Activated T-helper 2 cell treated with anti-CD3 and anti-CD28 coated beads, Interferon-gamma antibody, Interleukin-2, Interleukin-4, amounts not matched to agents 10 μg/mL and 5 μg/mL and 100 μg/mL, durations not matched to agents 14 hours and 24 hours and 36 hours (primary cell): ENCODE measurements around the gene GSG1L2. TPM values are rescaled to one million over a fixed set of nuclear protein-coding genes. Genes with fewer than 3 reads are reported as not detected.
"Not testable (repeated sequence)": the region's sequence is repeated elsewhere in the genome, so short reads cannot be mapped to it uniquely, and the experiment has no call there.

Source experiments
- DNase-seq: peaks from one replicate; pipeline ENCODE4 v3.0.0; 2021; ENCODE audit warnings: low spot score
- H3K27ac Mint-ChIP-seq: one replicate; pipeline ENCODE4 v1.8.0; 2021; ENCODE audit warnings: mixed read lengths
- H3K27me3 Mint-ChIP-seq: one replicate; pipeline ENCODE4 v1.8.0; 2021; ENCODE audit warnings: low read depth, mixed read lengths
- H3K36me3 Mint-ChIP-seq: one replicate; pipeline ENCODE4 v1.8.0; 2021; ENCODE audit warnings: low read depth, mixed read lengths
- H3K4me1 Mint-ChIP-seq: one replicate; pipeline ENCODE4 v1.8.0; 2021; ENCODE audit warnings: low read depth, mixed read lengths
- H3K4me3 Mint-ChIP-seq: one replicate; pipeline ENCODE4 v1.8.0; 2021; ENCODE audit warnings: low read depth, mild to moderate bottlenecking, moderate library complexity, mixed read lengths
- H3K9me3 Mint-ChIP-seq: one replicate; pipeline ENCODE4 v1.8.0; 2021; ENCODE audit warnings: mixed read lengths
- intact Hi-C: fragments of 100-400 bp; cut with micrococcal nuclease; formaldehyde crosslinking; loops from one replicate; pipeline ENCODE4 v1.15.1; 2023
- total RNA-seq: library from RNA; stranded (reverse); gene quantifications from 2 replicates; pipeline ENCODE4 v1.2.3, GENCODE V29; 2022

GSG1L2 gene
- total RNA-seq, 1 donor from 2014 or later: not detected

DNA sequence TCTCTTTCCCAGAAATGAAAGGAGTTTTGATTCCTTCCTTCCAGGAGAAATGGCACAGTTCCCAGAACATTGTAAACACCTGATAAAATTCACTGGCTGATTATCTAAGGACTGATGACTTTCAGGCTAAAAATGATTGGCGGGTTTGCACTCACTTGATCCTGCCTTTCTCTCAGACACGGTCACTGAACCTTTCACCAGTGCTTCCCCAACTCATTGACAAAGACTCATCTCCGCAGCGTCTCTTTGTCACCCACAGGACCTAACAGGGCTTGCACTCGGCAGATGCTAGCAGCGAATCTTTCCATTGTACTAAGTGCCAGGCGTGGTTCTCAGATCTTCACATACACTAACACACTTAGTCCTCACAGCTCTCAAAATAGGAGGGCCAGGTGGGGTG is 23.2 kb downstream of the GSG1L2 start:
- intact Hi-C loops: no loop called here
- Mint-ChIP-seq H3K4me1 (no peaks in the 10 kb centered on the region), H3K27ac (no peak overlapping the region), H3K36me3 (no peaks in the 10 kb centered on the region), H3K27me3 (no peaks in the 10 kb centered on the region), H3K4me3 (no peak overlapping the region), H3K9me3 (no peaks in the 10 kb centered on the region)
- DNase-seq: no peak

DNA sequence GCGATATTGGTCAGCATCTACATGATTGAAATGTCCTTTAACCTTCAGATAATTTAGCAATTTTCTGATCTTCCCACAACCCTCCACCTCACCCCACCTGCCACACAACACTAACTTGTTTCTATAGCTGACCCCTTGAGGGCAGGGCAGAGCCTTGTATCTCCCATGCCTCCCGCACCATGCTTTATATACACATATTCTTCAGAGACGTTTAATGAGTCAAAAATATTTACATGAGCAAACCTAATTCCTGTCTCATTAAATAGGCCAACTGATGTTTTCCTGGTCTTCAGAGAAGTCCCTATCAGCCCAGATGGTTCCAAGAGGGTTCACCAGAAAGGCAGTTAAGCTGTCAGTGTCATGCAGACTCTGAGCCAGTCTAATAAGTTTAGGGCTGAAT is 23.9 kb downstream of the GSG1L2 start:
- H3K9me3 Mint-ChIP-seq: no peaks in the 10 kb centered on the region
- H3K27me3 Mint-ChIP-seq: no peaks in the 10 kb centered on the region
- H3K27ac Mint-ChIP-seq: no peak overlapping the region
- H3K4me3 Mint-ChIP-seq: no peak overlapping the region
- no peaks in the 10 kb centered on the region for H3K4me1 Mint-ChIP-seq
- no peak for DNase-seq
- no peaks in the 10 kb centered on the region for H3K36me3 Mint-ChIP-seq
- intact Hi-C loops: no loop called here

DNA sequence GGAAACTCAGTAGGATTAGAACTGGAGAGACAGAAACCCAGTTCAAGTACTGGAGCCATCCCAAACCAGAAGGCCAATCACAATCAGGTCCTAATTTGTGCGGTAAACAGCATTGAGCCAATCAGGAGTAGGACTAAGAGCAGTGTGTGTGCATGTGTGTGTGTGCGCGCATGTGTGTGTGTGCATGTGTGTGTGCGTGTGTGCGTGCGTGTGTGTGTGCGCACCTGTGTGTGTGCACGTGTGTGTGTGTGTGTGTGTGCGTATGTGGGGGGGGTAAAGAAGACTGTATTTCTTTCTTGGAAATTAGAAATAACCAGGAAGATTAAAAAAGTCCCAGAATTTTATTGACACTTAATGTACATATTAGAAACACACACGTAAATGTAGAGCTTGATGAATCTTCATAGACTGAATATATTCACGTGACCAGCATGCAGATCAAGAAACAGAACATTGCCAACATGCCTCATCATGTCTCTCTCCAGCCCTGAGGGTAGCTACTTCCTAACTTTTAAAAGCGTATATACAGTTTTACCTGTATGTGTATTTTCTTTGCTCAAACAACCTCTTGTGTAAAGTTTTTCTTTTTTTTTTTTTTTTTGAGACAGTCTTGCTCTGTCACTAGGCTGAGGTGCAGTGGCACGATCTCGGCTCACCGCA is 29.6 kb downstream of the GSG1L2 start:
- no peak overlapping the region for H3K4me3 Mint-ChIP-seq
- H3K9me3 Mint-ChIP-seq: no peaks in the 10 kb centered on the region
- DNase-seq: no peak
- no peaks in the 10 kb centered on the region for H3K4me1 Mint-ChIP-seq
- no peak overlapping the region for H3K27ac Mint-ChIP-seq
- intact Hi-C loops: no loop called here
- H3K36me3 Mint-ChIP-seq: no peaks in the 10 kb centered on the region
- H3K27me3 Mint-ChIP-seq: no peaks in the 10 kb centered on the region

DNA sequence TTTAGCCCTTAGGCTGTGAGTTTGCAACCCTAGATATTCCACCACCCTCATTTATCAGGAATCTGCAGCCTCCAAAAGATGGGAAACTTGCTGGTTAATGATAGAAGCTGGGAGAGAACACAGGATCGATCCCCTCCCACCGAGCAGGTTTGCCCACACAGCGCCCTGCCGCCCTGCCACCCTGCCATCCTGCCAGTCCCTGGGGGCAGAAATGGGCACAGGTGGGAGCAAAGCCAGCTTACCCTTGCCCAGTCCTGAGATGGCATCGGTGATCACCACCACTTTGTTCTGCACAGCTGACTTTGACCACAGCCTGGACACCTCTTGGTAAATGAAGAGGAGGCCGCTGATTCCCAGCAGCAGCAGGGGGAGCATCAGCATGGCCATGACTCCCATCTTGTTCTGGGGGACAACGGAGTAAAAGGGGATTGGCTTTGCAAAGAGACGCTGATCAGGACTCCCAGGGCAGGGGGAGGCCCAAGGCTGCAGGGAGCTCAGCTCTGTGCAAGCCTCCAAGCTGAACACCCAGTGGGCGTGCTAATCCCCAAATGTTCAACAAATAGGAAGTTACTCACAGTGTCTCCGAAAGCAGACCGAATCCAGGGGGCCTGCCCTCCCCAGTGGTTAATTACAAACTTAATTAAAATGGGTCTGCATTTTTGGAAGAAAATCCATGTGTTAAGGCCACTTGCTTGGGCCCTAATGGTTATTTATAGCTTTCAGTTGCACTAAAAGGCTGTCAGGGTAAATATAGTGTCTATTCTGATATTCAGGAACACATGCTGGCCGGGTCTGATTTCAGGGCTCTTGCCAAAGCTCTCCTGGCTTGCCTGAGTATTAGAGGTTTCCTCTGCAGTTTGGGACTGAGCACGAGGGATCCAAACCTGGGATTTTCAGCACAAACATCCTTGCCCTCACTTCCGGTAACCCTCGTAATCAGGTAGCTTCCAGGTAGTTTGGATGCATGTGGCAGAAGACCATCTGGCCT is 30.7 kb downstream of the GSG1L2 start, which contains the start of gene DHRS7C:
DHRS7C (minus strand) TSS at position 704 of the 988 bp plus-strand sequence; CDS start at position 396, 308 bp downstream.
- H3K4me1 Mint-ChIP-seq: no peaks in the 10 kb centered on the region
- intact Hi-C loops: no loop called here
- H3K27me3 Mint-ChIP-seq: no peaks in the 10 kb centered on the region
- H3K9me3 Mint-ChIP-seq: no peaks in the 10 kb centered on the region
- no peak for DNase-seq
- H3K4me3 Mint-ChIP-seq: no peak within 1 kb of the TSS
- H3K36me3 Mint-ChIP-seq: no peaks in the 10 kb centered on the region
- H3K27ac Mint-ChIP-seq: no peak within 1 kb of the TSS

DNA sequence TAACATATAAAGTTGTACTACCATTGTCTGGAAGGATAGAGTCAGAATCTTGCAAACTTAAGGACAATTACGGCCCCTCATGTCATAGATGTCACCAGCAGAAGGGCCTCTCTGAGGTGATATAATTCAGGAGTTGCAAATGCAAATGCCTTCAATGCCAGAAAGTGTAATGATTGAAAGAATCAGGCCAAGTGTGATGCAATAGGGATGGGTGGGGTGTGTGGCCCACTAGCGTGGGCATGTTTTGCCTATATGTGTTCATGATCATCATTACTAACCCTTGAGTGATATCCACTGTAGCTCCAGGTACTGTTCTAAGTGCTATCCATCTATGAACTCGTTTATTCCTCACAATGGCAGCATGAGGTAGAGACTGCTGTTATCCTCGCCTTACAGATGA is 31.6 kb downstream of the GSG1L2 start:
- intact Hi-C loops: no loop called here

DNA sequence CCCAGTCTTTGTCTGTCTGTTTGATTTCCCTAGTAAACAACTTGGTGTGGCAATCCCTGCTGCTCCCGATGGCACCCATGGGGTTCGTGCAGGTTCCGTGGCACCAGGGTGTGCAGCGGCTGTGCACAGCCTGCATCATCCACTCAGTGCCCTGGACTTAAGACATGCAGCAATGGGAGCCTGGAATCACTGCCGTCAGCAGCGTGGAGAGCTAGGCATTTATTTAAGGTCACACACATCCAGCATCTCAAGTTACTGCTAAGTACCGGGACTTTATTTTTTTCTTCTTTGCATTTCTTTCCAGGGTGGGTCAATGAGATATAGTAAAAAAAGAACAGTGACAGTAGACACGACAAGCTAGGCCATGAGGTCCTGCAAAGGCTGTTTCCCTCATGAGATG is 33.3 kb downstream of the GSG1L2 start:
- Mint-ChIP-seq H3K9me3 (no peaks in the 10 kb centered on the region), H3K27ac (no peak overlapping the region), H3K4me3 (no peak overlapping the region), H3K4me1 (no peaks in the 10 kb centered on the region), H3K36me3 (no peaks in the 10 kb centered on the region), H3K27me3 (no peaks in the 10 kb centered on the region)
- intact Hi-C loops: no loop called here
- DNase-seq: no peak

More for the DNA sequence above, 31.6 kb downstream of the GSG1L2 start:
- Mint-ChIP-seq H3K36me3 (no peaks in the 10 kb centered on the region), H3K9me3 (no peaks in the 10 kb centered on the region), H3K4me3 (no peak overlapping the region), H3K27me3 (no peaks in the 10 kb centered on the region), H3K27ac (no peak overlapping the region), H3K4me1 (no peaks in the 10 kb centered on the region)
- DNase-seq: no peak

DNA sequence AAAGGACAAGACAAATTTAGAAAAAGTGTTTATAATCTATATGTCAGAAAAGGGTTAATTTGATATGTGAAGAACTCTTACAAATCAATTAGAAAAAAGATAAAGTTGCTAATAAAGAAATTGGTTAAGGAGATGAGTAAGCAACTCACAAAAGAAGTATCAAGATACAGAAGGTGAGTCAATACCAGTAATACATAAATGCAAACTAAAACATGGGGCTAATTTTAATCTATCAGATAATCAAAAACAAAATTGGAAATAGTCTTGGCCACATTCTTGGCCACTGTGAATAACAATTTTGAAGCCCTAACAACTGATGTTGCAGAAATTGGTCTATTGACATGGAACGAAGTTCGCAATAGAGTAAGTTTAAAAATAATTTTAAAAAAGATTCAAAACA is 37.3 kb downstream of the GSG1L2 start:
- Mint-ChIP-seq H3K4me1 (no peaks in the 10 kb centered on the region), H3K9me3 (no peaks in the 10 kb centered on the region)

DNA sequence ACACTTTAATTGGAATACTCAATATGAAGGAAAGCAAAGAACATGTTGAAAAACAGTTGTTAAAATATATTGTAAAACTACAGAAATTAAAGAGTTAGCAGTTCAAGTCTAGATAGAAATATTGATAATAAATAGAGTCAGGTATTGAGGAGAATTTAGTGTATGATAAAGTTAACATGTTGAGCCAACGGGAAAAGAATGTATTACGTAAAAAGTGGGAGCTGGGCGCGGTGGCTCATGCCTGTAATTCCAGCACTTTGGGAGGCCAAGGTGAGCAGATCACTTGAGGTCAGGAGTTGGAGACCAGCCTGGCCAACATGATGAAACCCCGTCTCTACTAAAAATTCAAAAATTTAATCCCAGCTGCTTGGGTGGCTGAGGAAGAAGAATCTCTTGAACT is 38.4 kb downstream of the GSG1L2 start:
- DNase-seq, H3K27me3 Mint-ChIP-seq, H3K36me3 Mint-ChIP-seq, H3K9me3 Mint-ChIP-seq, H3K4me3 Mint-ChIP-seq, H3K4me1 Mint-ChIP-seq, intact Hi-C loops, H3K27ac Mint-ChIP-seq: not testable (repeated sequence)

More for the DNA sequence above, 37.3 kb downstream of the GSG1L2 start:
- intact Hi-C loops: no loop called here
- no peak overlapping the region for H3K4me3 Mint-ChIP-seq
- H3K27me3 Mint-ChIP-seq: no peaks in the 10 kb centered on the region
- DNase-seq: no peak
- no peak overlapping the region for H3K27ac Mint-ChIP-seq
- H3K36me3 Mint-ChIP-seq: no peaks in the 10 kb centered on the region

DNA sequence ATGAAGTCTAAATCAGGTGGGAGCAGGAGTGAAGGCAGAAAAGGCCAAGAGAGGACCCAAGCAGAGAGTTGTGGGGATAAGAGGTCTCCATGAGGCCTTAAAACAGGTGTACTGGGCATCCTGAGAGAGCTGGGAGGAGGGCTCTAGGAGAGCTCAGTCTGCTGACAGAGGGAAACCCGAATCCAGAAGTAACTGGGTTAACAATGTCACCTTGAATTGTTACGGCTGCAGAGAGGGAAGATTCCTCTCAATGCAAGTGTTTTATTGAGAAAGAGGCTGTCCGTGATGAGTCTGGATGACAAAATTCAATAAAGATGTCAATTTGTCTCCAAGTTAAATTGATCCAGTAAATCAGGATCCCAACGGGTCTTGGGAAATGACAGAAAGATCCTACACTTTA is 38.8 kb downstream of the GSG1L2 start:
- DNase-seq: no peak
- Mint-ChIP-seq H3K36me3 (no peaks in the 10 kb centered on the region), H3K9me3 (no peaks in the 10 kb centered on the region), H3K4me3 (no peak overlapping the region), H3K27me3 (no peaks in the 10 kb centered on the region), H3K4me1 (no peaks in the 10 kb centered on the region), H3K27ac (no peak overlapping the region)
- intact Hi-C loops: no loop called here

DNA sequence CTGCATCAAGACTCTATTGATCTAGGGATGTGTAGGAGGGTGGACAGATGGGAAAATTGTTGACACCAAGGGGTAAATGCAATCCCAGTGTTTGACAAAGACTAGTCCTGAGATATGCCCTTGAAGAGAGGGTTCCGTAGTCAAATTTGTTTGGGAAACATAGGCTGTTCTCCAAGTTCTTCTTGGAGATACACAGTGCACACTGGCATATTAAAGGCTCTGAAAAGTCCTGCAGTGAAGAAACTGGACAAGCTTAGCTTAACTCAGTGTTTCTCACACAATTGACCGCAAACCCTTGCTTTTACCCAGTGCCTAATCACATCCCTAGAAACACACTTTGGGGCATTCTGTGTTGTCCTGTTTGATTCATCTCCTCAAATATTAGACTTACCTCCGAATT is 41.3 kb downstream of the GSG1L2 start:
- Mint-ChIP-seq H3K27me3 (no peaks in the 10 kb centered on the region), H3K4me3 (no peak overlapping the region), H3K36me3 (no peaks in the 10 kb centered on the region), H3K9me3 (no peaks in the 10 kb centered on the region), H3K4me1 (no peaks in the 10 kb centered on the region), H3K27ac (no peak overlapping the region)
- no peak for DNase-seq
- intact Hi-C loops: no loop called here

DNA sequence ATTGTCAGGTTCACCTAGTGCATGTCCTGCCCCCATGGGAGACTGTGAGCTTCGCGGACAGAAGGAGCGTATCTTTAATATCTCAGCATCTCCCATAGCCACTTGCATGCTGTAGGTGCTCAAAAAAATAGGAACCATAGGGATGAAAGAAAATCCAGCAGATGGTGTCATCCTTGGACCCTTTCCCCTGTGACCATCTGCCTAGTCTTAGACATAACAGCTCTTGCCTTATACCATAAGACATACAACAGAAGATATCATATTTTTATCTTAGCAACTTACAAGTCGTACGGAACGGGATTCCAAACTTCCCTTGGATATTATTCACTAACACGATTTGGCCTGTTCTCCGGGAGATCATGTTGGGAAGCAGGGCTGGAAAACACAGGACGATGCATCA is 45.0 kb downstream of the GSG1L2 start:
- no peak overlapping the region for H3K4me3 Mint-ChIP-seq
- H3K27ac Mint-ChIP-seq: no peak overlapping the region
- no peaks in the 10 kb centered on the region for H3K27me3 Mint-ChIP-seq
- no peaks in the 10 kb centered on the region for H3K9me3 Mint-ChIP-seq
- intact Hi-C loops: no loop called here
- no peak for DNase-seq
- H3K4me1 Mint-ChIP-seq: no peaks in the 10 kb centered on the region
- H3K36me3 Mint-ChIP-seq: no peaks in the 10 kb centered on the region

DNA sequence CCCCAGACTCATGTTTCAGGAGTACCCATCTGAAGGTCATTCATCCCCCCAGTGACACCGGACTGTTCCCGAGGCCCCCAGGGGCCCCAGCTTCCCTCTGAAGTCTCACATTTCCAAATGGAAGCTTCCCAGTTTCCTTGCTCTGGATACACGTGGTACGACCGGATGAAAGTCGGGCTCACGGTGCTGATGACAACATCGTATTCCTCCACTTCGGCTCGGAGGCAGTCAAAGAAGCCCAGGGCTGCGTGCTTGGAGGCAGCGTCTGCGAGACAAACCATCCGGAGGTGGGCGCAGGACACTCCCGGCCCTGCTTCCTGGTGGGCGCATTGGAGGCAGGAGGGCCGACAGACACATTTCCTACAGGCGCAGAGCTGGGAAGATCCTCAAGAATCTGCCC is 49.2 kb downstream of the GSG1L2 start:
- intact Hi-C loops: no loop called here
- no peak for DNase-seq
- H3K36me3 Mint-ChIP-seq: no peaks in the 10 kb centered on the region
- H3K4me3 Mint-ChIP-seq: no peak overlapping the region
- no peak overlapping the region for H3K27ac Mint-ChIP-seq
- no peaks in the 10 kb centered on the region for H3K4me1 Mint-ChIP-seq
- no peaks in the 10 kb centered on the region for H3K9me3 Mint-ChIP-seq
- no peaks in the 10 kb centered on the region for H3K27me3 Mint-ChIP-seq

DNA sequence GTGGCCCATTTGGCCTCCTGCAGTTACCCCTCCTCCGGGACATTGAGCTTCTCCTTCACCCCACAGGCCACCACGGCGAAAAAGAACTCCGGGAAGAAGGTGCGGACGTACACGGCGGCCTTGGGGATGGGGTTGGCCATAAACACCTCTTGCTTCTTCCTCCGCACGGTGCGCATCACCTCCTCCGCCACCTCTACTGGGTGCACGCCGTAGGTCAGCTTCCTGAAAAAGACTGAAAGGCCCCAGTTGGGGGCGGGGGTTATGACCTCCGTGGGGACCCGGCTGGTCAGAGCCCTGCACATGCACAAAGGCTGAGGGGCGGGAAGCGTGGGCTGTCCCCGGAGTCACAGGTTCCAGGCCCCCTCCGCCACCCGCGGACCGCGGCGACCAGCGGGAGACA is 50.4 kb downstream of the GSG1L2 start:
- H3K36me3 Mint-ChIP-seq: no peaks in the 10 kb centered on the region
- DNase-seq: no peak
- intact Hi-C loops: no loop called here
- no peak overlapping the region for H3K27ac Mint-ChIP-seq
- H3K9me3 Mint-ChIP-seq: no peaks in the 10 kb centered on the region
- H3K4me3 Mint-ChIP-seq: no peak overlapping the region
- H3K4me1 Mint-ChIP-seq: no peaks in the 10 kb centered on the region
- H3K27me3 Mint-ChIP-seq: no peaks in the 10 kb centered on the region
